Natural killer cell (primary cell): ENCODE results near the gene LRP3. TPM values are rescaled to one million over a fixed set of nuclear protein-coding genes. Genes with fewer than 3 reads are reported as not detected.

Experiments
- ATAC-seq, 3 donors: fragments of 150-1000 bp in 2 of 3; fragments of 200-7000 bp in 1 of 3; cut with Tn5 transposase; 1 replicate in 1 of 3; 2 replicates in 2 of 3; pipeline ENCODE4 v1.10.0; 2021; ENCODE audit warnings: mild to moderate bottlenecking in 2 of 3, moderate library complexity in 2 of 3
- DNase-seq, 2 donors: peaks; one replicate each; pipeline versions ENCODE4 v3.0.0 to v3.0.0-alpha.2; 2013 to 2021; ENCODE audit warnings: mixed read lengths in 1 of 2
- H3K27ac ChIP-seq: one replicate; pipeline ENCODE4 v1.5.1; 2013; ENCODE audit warnings: mild to moderate bottlenecking, low read length
- H3K27me3 ChIP-seq: one replicate; pipeline ENCODE4 v1.6.1; 2013; ENCODE audit warnings: low read length; ENCODE audit not compliant: control insufficient read depth, insufficient read depth
- H3K36me3 ChIP-seq: one replicate; pipeline ENCODE4 v1.6.1; 2013; ENCODE audit warnings: low read length; ENCODE audit not compliant: control insufficient read depth, insufficient read depth
- H3K4me1 ChIP-seq: one replicate; pipeline ENCODE4 v1.6.1; 2013; ENCODE audit warnings: low read length; ENCODE audit not compliant: control insufficient read depth, insufficient read depth
- H3K4me3 ChIP-seq: one replicate; pipeline ENCODE4 v1.5.1; 2013; ENCODE audit warnings: low read length
- H3K9me3 ChIP-seq: one replicate; pipeline ENCODE4 v1.6.1; 2013; ENCODE audit warnings: low read length; ENCODE audit not compliant: control insufficient read depth, insufficient read depth
- H3K27ac Mint-ChIP-seq, 2 donors: one replicate each; pipeline ENCODE4 v1.8.0; 2022; ENCODE audit warnings: mild to moderate bottlenecking in 2 of 2, mixed read lengths in 2 of 2, moderate library complexity in 1 of 2
- H3K27me3 Mint-ChIP-seq, 2 donors: one replicate each; pipeline ENCODE4 v1.8.0; 2022; ENCODE audit warnings: low read depth in 2 of 2, mixed read lengths in 2 of 2
- H3K36me3 Mint-ChIP-seq: one replicate; pipeline ENCODE4 v1.8.0; 2022; ENCODE audit warnings: mixed read lengths
- H3K4me1 Mint-ChIP-seq, 2 donors: one replicate each; pipeline ENCODE4 v1.8.0; 2022; ENCODE audit warnings: mixed read lengths in 2 of 2
- H3K4me3 Mint-ChIP-seq: one replicate; pipeline ENCODE4 v1.8.0; 2022; ENCODE audit warnings: mild to moderate bottlenecking, moderate library complexity, mixed read lengths
- H3K9me3 Mint-ChIP-seq, 2 donors: one replicate each; pipeline ENCODE4 v1.8.0; 2022; ENCODE audit warnings: mixed read lengths in 2 of 2
- CTCF ChIP-seq: fragments of 200-600 bp; IDR thresholded peaks from one replicate; pipeline ENCODE4 v1.8.0; 2022; ENCODE audit warnings: antibody characterized with exemption
- WGBS: methylation state at CpG from one replicate; pipeline ENCODE4 v1.1.7; 2013; ENCODE audit warnings: missing lambda C conversion rate; ENCODE audit not compliant: insufficient coverage; 5-methylcytosine and 5-hydroxymethylcytosine counted together
- intact Hi-C: fragments of 100-400 bp; cut with micrococcal nuclease; formaldehyde crosslinking; loops from one replicate; pipeline ENCODE4 v1.14.2; 2022
- total RNA-seq, 4 donors: library from RNA; stranded (reverse); fragments of 120-200 nt in 1 of 4; gene quantifications; one replicate each; pipeline versions ENCODE4 v1.2.3 to v1.2.4, GENCODE V29; 2013 to 2022

The LRP3 gene
- total RNA-seq: under 1 TPM in 2 of 3 donors, not detected in 1; 0.33 to 0.38 TPM
- 0.09 TPM for total RNA-seq (2013)

- Mint-ChIP-seq H3K4me3 (peak within 1 kb of the TSS; percentile 64), H3K4me1 (no peaks in the 10 kb centered on the region), H3K9me3 (no peaks in the 10 kb centered on the region), H3K36me3 (no peaks in the 10 kb centered on the region), H3K27ac (no peak within 1 kb of the TSS), H3K27me3 (peaks cover 37 to 45% of the 10 kb centered on the region in 2 donors)
- H3K27ac ChIP-seq: no peak within 1 kb of the TSS
- TF ChIP-seq CTCF: no peak
- no peaks in the 10 kb centered on the region for H3K36me3 ChIP-seq
- peak in 2 of 3 donors; percentile 15 to 25 for ATAC-seq
- no peak within 1 kb of the TSS for H3K4me3 ChIP-seq
- 6% methylated on average over 50 of the region's 50 CpGs for WGBS
- H3K9me3 ChIP-seq: no peaks in the 10 kb centered on the region
- peaks cover 9% of the 10 kb centered on the region for H3K27me3 ChIP-seq
- intact Hi-C loops: no loop called here
- no peak for DNase-seq
- H3K4me1 ChIP-seq: no peaks in the 10 kb centered on the region
Observed at GRCh38 chr19:33193865-33194362, at the start of gene LRP3. LRP3 (plus strand) TSS chr19:33194330; CDS start chr19:33194786, 456 bp downstream.

- Mint-ChIP-seq H3K9me3 (no peaks in the 10 kb centered on the region), H3K27ac (no peak overlapping the region), H3K27me3 (peaks cover 0 to 6% of the 10 kb centered on the region in 2 donors), H3K4me3 (no peak overlapping the region), H3K36me3 (no peaks in the 10 kb centered on the region), H3K4me1 (peaks cover 5 to 7% of the 10 kb centered on the region in 2 donors)
- DNase-seq (no peak), ATAC-seq (no peak)
- Histone ChIP-seq H3K9me3 (no peaks in the 10 kb centered on the region), H3K4me3 (no peak overlapping the region), H3K27me3 (no peaks in the 10 kb centered on the region), H3K4me1 (peaks cover 5% of the 10 kb centered on the region), H3K27ac (no peak overlapping the region), H3K36me3 (no peaks in the 10 kb centered on the region)
- intact Hi-C loops: no loop called here
- TF ChIP-seq CTCF: no peak
- WGBS: 93% methylated on average over 9 of the region's 9 CpGs
Observed at GRCh38 chr19:33146209-33146608, 47.9 kb upstream of the LRP3 start.

GRCh38 chr19:33147538-33147937 is 46.6 kb upstream of the LRP3 start:
- no peak overlapping the region for H3K4me3 Mint-ChIP-seq

More at GRCh38 chr19:33147538-33147937, 46.6 kb upstream of the LRP3 start:
- no peak for TF ChIP-seq CTCF
- Histone ChIP-seq H3K4me1 (peaks cover 5% of the 10 kb centered on the region), H3K27me3 (no peaks in the 10 kb centered on the region), H3K36me3 (no peaks in the 10 kb centered on the region), H3K4me3 (no peak overlapping the region), H3K9me3 (no peaks in the 10 kb centered on the region), H3K27ac (no peak overlapping the region)
- intact Hi-C loops: no loop called here
- H3K9me3 Mint-ChIP-seq: no peaks in the 10 kb centered on the region
- ATAC-seq: no peak
- H3K4me1 Mint-ChIP-seq: peaks cover 5 to 7% of the 10 kb centered on the region in 2 donors
- no peak overlapping the region for H3K27ac Mint-ChIP-seq
- DNase-seq: no peak
- WGBS: 93% methylated on average over 6 of the region's 6 CpGs
- no peaks in the 10 kb centered on the region for H3K36me3 Mint-ChIP-seq
- H3K27me3 Mint-ChIP-seq: peaks cover 0 to 2% of the 10 kb centered on the region in 2 donors
